Ectodermal cell (in vitro differentiated cells): ENCODE results near the gene CDH4.

Experiments used
- H3K27ac ChIP-seq: 2 replicates; pipeline ENCODE4 v1.7.0; 2013; ENCODE audit warnings: mild to moderate bottlenecking, low read depth, low read length; ENCODE audit not compliant: insufficient read depth, poor library complexity, severe bottlenecking
- H3K27me3 ChIP-seq: 2 replicates; pipeline ENCODE4 v1.7.0; 2013; ENCODE audit warnings: mild to moderate bottlenecking, low read length; ENCODE audit not compliant: insufficient read depth, control insufficient read depth, poor library complexity, severe bottlenecking
- H3K36me3 ChIP-seq: one replicate; pipeline ENCODE4 v1.7.0; 2013; ENCODE audit warnings: low read length; ENCODE audit not compliant: control insufficient read depth, insufficient read depth
- H3K4me1 ChIP-seq: one replicate; pipeline ENCODE4 v1.7.0; 2013; ENCODE audit warnings: low read length; ENCODE audit not compliant: control insufficient read depth, insufficient read depth
- H3K4me3 ChIP-seq: 2 replicates; pipeline ENCODE4 v1.7.0; 2013; ENCODE audit warnings: low read depth, low read length, control low read depth; ENCODE audit not compliant: insufficient read depth
- H3K9me3 ChIP-seq: 2 replicates; pipeline ENCODE4 v1.7.0; 2013; ENCODE audit warnings: mild to moderate bottlenecking, low read length, moderate library complexity; ENCODE audit not compliant: control insufficient read depth
- WGBS, 2 experiments: methylation state at CpG; one replicate each; pipeline ENCODE4 v1.1.7; 2013; ENCODE audit warnings: missing lambda C conversion rate in 2 of 2; 5-methylcytosine and 5-hydroxymethylcytosine counted together

CDH4 gene

DNA sequence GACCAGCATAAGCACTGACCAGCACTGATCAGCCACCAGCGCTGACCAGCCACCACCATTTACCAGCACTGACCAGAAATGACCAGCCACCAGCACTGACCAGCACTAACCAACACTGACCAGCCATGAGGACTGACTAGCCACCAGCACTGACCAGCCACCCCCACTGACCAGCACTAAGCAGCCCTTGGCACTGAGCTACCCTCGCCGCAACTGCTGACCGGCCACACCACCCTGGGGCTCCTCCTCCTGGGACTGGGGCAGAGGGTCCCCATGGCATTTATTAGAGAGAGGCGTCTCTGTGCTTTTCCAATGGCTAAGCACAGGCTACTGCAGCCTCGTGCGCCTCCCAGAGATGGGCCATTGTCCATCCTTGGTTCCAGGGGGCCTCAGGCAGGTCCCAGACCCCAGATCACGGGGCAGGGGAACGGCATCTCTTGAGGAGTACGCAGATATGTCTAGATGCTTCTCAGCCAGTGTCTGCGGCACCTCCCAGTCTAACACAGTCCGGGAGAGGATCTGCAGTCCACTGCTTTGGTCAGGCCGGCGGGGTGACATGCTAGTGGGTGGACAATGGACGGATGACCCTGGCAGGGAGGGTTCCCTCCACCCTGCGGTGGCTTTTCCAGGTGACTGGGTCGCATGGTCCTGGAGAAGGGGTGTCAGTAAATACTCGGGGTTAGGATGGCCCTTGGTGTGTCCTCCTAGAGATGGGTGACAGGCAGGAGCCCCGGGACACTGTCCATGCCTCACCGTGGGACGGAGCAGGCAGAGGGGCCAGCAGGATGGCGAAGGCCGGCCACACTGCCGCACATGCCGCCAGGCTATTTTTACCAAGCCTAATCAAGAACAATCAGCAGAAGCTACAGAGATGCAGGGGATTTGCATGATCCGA, 645.6 kb downstream of the CDH4 start:
- H3K4me1 ChIP-seq: no peaks in the 10 kb centered on the region
- H3K9me3 ChIP-seq: no peaks in the 10 kb centered on the region
- H3K4me3 ChIP-seq: no peak overlapping the region
- H3K36me3 ChIP-seq: no peaks in the 10 kb centered on the region
- WGBS, 2 experiments: 92 to 93% methylated on average over 26 of the region's 26 CpGs
- no peaks in the 10 kb centered on the region for H3K27me3 ChIP-seq
- H3K27ac ChIP-seq: no peak overlapping the region

DNA sequence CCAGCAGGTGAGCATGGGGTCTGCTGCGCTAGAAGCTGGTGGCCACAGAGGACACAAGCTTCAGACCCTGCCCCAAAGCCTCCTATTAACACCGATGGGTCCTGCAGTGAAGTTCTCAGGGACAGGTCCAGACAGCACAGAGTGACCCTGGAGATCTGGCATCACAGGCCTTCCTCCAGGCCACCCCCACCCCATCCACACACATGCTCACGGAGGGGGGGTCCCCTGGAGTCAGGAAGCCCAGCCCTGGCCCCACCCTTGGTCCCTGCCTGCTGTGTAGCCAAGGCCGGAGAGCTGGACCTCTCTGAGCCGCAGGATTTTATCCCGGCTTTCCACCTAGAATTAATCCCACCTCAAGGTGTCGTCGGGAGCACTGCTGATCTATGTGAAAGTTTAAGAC, 646.3 kb downstream of the CDH4 start:
- H3K9me3 ChIP-seq: no peaks in the 10 kb centered on the region
- H3K4me1 ChIP-seq: no peaks in the 10 kb centered on the region
- H3K36me3 ChIP-seq: no peaks in the 10 kb centered on the region
- WGBS, 2 experiments: 86 to 89% methylated on average over 8 of the region's 8 CpGs
- no peak overlapping the region for H3K4me3 ChIP-seq
- H3K27me3 ChIP-seq: no peaks in the 10 kb centered on the region
- H3K27ac ChIP-seq: no peak overlapping the region

DNA sequence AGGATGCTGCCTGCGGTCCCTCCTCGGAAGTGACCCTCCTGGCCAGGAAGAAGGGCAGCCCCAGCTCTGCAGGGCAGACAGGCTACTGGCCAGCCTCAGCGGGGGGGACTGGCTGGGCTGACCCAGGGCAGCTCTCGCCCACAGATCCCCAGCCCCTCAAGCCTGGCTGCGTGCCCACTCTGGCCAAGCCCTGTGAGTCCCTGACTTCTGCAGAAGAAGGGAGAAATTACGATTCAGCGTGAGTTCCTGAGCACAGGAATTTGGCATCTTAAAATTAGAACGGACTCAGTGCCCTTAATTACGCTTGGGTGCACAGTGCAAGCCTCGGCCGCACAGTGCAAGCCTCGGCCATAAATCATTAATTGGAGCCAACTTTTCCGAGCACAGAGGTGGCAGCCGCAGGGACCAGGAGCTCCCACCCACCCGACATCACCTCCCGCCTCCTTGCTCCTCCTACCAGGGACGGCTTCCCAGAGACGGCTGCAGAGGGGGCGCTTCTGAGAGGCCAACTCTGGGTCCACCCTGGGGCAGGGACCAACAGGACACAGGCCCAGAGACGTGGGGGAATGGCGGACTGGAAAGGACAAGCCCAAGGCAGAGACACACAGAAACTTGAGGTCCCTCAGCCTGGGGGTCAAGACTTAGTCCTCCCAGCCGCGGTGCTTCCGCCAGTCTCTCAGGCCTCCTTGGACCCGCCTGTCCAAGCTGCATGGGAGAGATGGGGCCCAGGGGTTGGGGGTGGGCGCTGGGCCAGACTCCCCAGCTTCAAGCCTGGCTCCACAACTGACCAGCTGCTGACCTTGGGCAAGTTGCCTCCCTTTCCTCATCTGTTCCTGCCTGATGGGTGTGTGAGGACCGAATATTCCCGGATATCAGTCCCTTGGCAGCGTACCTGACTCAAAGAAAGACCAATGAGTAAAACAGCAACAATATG, 648.2 kb downstream of the CDH4 start:
- H3K4me1 ChIP-seq: no peaks in the 10 kb centered on the region
- H3K36me3 ChIP-seq: no peaks in the 10 kb centered on the region
- no peak overlapping the region for H3K4me3 ChIP-seq
- WGBS, 2 experiments: 75 to 78% methylated on average over 28 to 29 of the region's 29 CpGs
- no peaks in the 10 kb centered on the region for H3K9me3 ChIP-seq
- no peak overlapping the region for H3K27ac ChIP-seq
- H3K27me3 ChIP-seq: no peaks in the 10 kb centered on the region

DNA sequence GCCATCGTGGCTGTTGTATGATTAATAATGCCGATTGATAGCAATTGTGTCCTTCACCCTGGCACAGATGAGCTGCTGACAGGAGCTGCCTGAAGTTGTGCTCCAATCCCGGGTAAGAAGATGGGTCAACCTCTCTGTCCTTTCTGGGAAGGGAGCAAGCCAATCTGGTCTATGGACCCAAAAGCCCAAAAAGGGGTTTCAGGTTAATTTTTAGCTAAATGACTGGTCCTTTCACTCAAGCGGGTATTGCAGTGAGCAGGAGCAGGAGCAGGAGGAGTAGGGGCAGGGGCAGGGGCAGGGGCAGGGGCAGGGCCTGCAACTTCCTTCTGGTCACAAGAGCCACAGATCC, 648.9 kb downstream of the CDH4 start:
- H3K27me3 ChIP-seq: no peaks in the 10 kb centered on the region
- H3K36me3 ChIP-seq: no peaks in the 10 kb centered on the region
- H3K9me3 ChIP-seq: no peaks in the 10 kb centered on the region
- no peaks in the 10 kb centered on the region for H3K4me1 ChIP-seq
- 92 to 96% methylated on average over 4 of the region's 4 CpGs for WGBS, 2 experiments
- H3K27ac ChIP-seq: no peak overlapping the region
- H3K4me3 ChIP-seq: no peak overlapping the region

GRCh38 chr20:61901392-61902220, 649.5 kb downstream of the CDH4 start:
- H3K36me3 ChIP-seq: no peaks in the 10 kb centered on the region
- no peaks in the 10 kb centered on the region for H3K9me3 ChIP-seq
- 93% methylated on average over 35 of the region's 35 CpGs for WGBS, 2 experiments
- no peak overlapping the region for H3K27ac ChIP-seq
- H3K4me3 ChIP-seq: no peak overlapping the region
- no peaks in the 10 kb centered on the region for H3K27me3 ChIP-seq
- H3K4me1 ChIP-seq: no peaks in the 10 kb centered on the region

GRCh38 chr20:61902221-61902869, 650.3 kb downstream of the CDH4 start:
- no peaks in the 10 kb centered on the region for H3K9me3 ChIP-seq
- H3K27me3 ChIP-seq: no peaks in the 10 kb centered on the region
- H3K4me3 ChIP-seq: no peak overlapping the region
- no peak overlapping the region for H3K27ac ChIP-seq
- 90% methylated on average over 27 of the region's 27 CpGs for WGBS, 2 experiments
- no peaks in the 10 kb centered on the region for H3K4me1 ChIP-seq
- H3K36me3 ChIP-seq: no peaks in the 10 kb centered on the region

DNA sequence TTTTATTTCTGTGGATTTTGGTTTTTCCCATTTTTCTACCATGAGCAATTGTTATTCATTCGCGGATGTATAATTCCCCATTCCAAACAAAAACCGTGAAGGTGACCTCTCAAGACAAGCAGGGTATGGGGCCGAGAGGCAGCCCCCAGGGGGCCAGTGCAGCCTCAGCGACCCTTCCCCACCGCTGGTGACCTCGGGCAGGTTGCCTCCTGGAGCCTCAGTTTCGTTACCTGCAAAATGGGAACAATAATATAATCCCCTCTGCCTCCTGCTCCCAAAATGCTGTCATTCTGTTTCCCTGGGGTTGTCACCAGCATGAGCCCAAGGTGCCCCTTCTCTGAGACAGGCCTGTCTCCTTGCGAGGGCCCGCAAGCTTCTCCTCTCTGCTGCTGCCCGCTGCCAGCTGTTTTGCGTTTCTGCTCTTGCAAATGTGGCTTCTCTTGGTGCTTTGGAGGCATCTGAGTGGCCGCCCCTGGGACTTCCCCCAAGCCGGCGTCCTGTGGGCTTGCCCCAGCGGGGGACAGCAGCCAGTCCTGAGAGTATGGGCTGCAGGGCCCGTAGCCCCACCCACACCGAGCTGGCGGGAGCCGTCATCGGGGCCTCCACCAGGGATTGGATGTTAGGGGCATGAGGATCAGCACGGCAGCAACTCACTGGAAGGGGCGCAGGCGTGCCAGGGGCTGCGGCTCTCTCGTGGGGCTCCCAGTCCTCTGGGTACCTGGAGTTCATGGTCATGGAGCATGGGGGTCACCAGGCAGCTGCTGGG, 651.7 kb downstream of the CDH4 start:
- no peak overlapping the region for H3K4me3 ChIP-seq
- no peaks in the 10 kb centered on the region for H3K9me3 ChIP-seq
- no peaks in the 10 kb centered on the region for H3K27me3 ChIP-seq
- H3K4me1 ChIP-seq: peaks cover 6% of the 10 kb centered on the region
- WGBS, 2 experiments: 84 to 85% methylated on average over 26 of the region's 26 CpGs
- H3K36me3 ChIP-seq: no peaks in the 10 kb centered on the region
- no peak overlapping the region for H3K27ac ChIP-seq

DNA sequence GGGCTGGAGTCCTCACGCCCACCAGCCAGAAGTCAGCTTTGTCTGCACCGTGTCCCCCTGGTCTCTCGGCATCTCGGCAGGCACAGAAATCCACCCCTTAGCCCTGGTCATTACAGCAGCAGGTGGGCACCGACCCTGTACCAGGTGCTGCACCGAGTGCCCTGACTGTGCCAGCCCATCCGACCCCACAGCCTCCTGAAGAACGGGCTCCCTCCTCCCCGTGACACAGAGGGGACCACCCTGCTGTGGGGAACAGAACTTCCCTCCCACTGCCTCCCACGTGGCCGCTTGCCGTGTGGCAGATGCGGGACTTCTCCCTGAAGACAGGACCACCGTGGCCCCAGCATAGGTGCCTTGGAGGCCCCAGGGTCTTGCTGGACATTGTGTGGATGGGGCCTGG, 652.4 kb downstream of the CDH4 start:
- Histone ChIP-seq H3K27ac (no peak overlapping the region), H3K4me3 (no peak overlapping the region), H3K9me3 (no peaks in the 10 kb centered on the region), H3K36me3 (no peaks in the 10 kb centered on the region), H3K4me1 (peaks cover 6% of the 10 kb centered on the region), H3K27me3 (no peaks in the 10 kb centered on the region)
- 88 to 92% methylated on average over 14 of the region's 14 CpGs for WGBS, 2 experiments
